Caco-2 (cell line): ENCODE data around the gene NOTCH1. TPM values are rescaled to one million over a fixed set of nuclear protein-coding genes. Genes with fewer than 3 reads are reported as not detected.

Experiments used
- BruUV-seq: library from RNA; stranded (reverse); fragments of 400-500 nt; replicated peaks from 2 replicates; lab custom pipeline; 2021; lab: Mats Ljungman, UMichigan
- CTCF ChIA-PET: fragments of 300-600 bp; sonication (Branson Sonifier 250); formaldehyde crosslinking; loops from one replicate; lab custom pipeline; 2022; ENCODE audit warnings: antibody characterized with exemption; lab: Charles Lee
- POLR2A ChIA-PET: fragments of 300-600 bp; sonication (Branson Sonifier 250); formaldehyde crosslinking; loops from one replicate; lab custom pipeline; 2022; ENCODE audit warnings: antibody characterized with exemption; lab: Charles Lee
- DNase-seq, 2 experiments: peaks; one replicate each; pipeline versions ENCODE4 v3.0.0 to v3.0.0-alpha.2; 2020 to 2022
- H3K27me3 ChIP-seq: replicated peaks from 2 replicates; pipeline ENCODE4 v1.6.0; 2011; ENCODE audit warnings: low read length; ENCODE audit not compliant: control insufficient read depth, insufficient read depth
- H3K36me3 ChIP-seq: 2 replicates; pipeline ENCODE4 v1.5.1; 2011; ENCODE audit warnings: low read length; ENCODE audit not compliant: control insufficient read depth, insufficient read depth
- H3K4me1 ChIP-seq: fragments of 250-450 bp; sonication (Bioruptor Pico); 2 replicates; pipeline ENCODE4 v1.5.1; 2020; ENCODE audit warnings: mild to moderate bottlenecking
- H3K4me3 ChIP-seq: 2 replicates; pipeline ENCODE4 v1.5.1; 2011; ENCODE audit warnings: low read depth, mild to moderate bottlenecking, control low read depth, low read length
- H3K9me3 ChIP-seq: fragments of 250-450 bp; sonication (Bioruptor Pico); 2 replicates; pipeline ENCODE4 v1.5.1; 2020; ENCODE audit warnings: mild to moderate bottlenecking, moderate library complexity
- H3K27ac Mint-ChIP-seq: one replicate; pipeline ENCODE4 v1.8.0; 2022; ENCODE audit warnings: mixed read lengths; ENCODE audit not compliant: unreplicated experiment
- H3K27me3 Mint-ChIP-seq: one replicate; pipeline ENCODE4 v1.8.0; 2022; ENCODE audit warnings: mixed read lengths; ENCODE audit not compliant: insufficient read depth, unreplicated experiment
- H3K36me3 Mint-ChIP-seq: one replicate; pipeline ENCODE4 v1.8.0; 2022; ENCODE audit warnings: mild to moderate bottlenecking, mixed read lengths; ENCODE audit not compliant: insufficient read depth, unreplicated experiment
- H3K4me1 Mint-ChIP-seq: one replicate; pipeline ENCODE4 v1.8.0; 2022; ENCODE audit warnings: low read depth, mixed read lengths; ENCODE audit not compliant: unreplicated experiment
- H3K4me3 Mint-ChIP-seq: one replicate; pipeline ENCODE4 v1.8.0; 2022; ENCODE audit warnings: mild to moderate bottlenecking, moderate library complexity, mixed read lengths; ENCODE audit not compliant: unreplicated experiment
- H3K9me3 Mint-ChIP-seq: one replicate; pipeline ENCODE4 v1.8.0; 2022; ENCODE audit warnings: mixed read lengths; ENCODE audit not compliant: unreplicated experiment
- CTCF ChIP-seq, 2 experiments: fragments of 200-600 bp in 1 of 2; IDR thresholded peaks; 1 replicate in 1 of 2; 2 replicates in 1 of 2; pipeline versions ENCODE4 v1.5.1 to v1.8.0; 2011 to 2022; ENCODE audit warnings: antibody characterized with exemption in 1 of 2, control low read depth in 1 of 2, inconsistent platforms in 1 of 2, low read depth in 1 of 2, low read length in 1 of 2, mild to moderate bottlenecking in 1 of 2, moderate library complexity in 1 of 2; ENCODE audit not compliant: insufficient read depth in 1 of 2, severe bottlenecking in 1 of 2, unreplicated experiment in 1 of 2
- intact Hi-C: fragments of 100-400 bp; cut with micrococcal nuclease; formaldehyde crosslinking; loops from one replicate; pipeline ENCODE4 v1.10.0; 2022; ENCODE audit not compliant: unreplicated experiment
- total RNA-seq: library from RNA; stranded (reverse); gene quantifications from 2 replicates; pipeline ENCODE4 v1.2.3, GENCODE V29; 2022

Gene NOTCH1
- total RNA-seq, 1 experiment from 2014 or later: 6.3 TPM

- Mint-ChIP-seq H3K4me3 (no peak overlapping the region), H3K36me3 (no peaks in the 10 kb centered on the region), H3K27ac (no peak overlapping the region), H3K4me1 (no peaks in the 10 kb centered on the region), H3K27me3 (no peaks in the 10 kb centered on the region), H3K9me3 (no peaks in the 10 kb centered on the region)
- CTCF ChIA-PET: no interaction called here
- Histone ChIP-seq H3K4me1 (peaks cover 26% of the 10 kb centered on the region), H3K9me3 (no peaks in the 10 kb centered on the region), H3K27me3 (no peaks in the 10 kb centered on the region), H3K4me3 (no peak overlapping the region), H3K36me3 (no peaks in the 10 kb centered on the region)
- no peak for TF ChIP-seq CTCF (IDR thresholded peaks at IDR 0.05; ENCODE audit: insufficient read depth in 1 of 2, low read depth in 1 of 2, low read length in 1 of 2, severe bottlenecking in 1 of 2, unreplicated experiment in 1 of 2)
- POLR2A ChIA-PET: no interaction called here
- no TSS peak for BruUV-seq
- no peak for DNase-seq
- intact Hi-C loops: no loop called here
Observed at GRCh38 chr9:136518623-136519022, 27.2 kb downstream of the NOTCH1 start.

- CTCF ChIA-PET: no interaction called here
- Mint-ChIP-seq H3K4me1 (no peaks in the 10 kb centered on the region), H3K27me3 (no peaks in the 10 kb centered on the region), H3K27ac (no peak overlapping the region), H3K9me3 (no peaks in the 10 kb centered on the region), H3K4me3 (no peak overlapping the region), H3K36me3 (no peaks in the 10 kb centered on the region)
- POLR2A ChIA-PET: no interaction called here
- Histone ChIP-seq H3K27me3 (no peaks in the 10 kb centered on the region), H3K9me3 (no peaks in the 10 kb centered on the region), H3K36me3 (no peaks in the 10 kb centered on the region), H3K4me3 (no peak overlapping the region), H3K4me1 (peaks cover 26% of the 10 kb centered on the region)
- BruUV-seq: no TSS peak
- intact Hi-C loops: no loop called here
- no peak for TF ChIP-seq CTCF (IDR thresholded peaks at IDR 0.05; ENCODE audit: insufficient read depth in 1 of 2, low read depth in 1 of 2, low read length in 1 of 2, severe bottlenecking in 1 of 2, unreplicated experiment in 1 of 2)
- DNase-seq: no peak
Observed at GRCh38 chr9:136517950-136518349, 27.9 kb downstream of the NOTCH1 start.

- no TSS peak for BruUV-seq
- intact Hi-C loops: no loop called here
- TF ChIP-seq CTCF (IDR thresholded peaks at IDR 0.05; ENCODE audit: insufficient read depth in 1 of 2, low read depth in 1 of 2, low read length in 1 of 2, severe bottlenecking in 1 of 2, unreplicated experiment in 1 of 2): no peak
- H3K4me1 ChIP-seq: peaks cover 26% of the 10 kb centered on the region
- DNase-seq: no peak
- H3K9me3 Mint-ChIP-seq: no peaks in the 10 kb centered on the region
- H3K4me3 ChIP-seq: no peak overlapping the region
- no peaks in the 10 kb centered on the region for H3K36me3 ChIP-seq
- CTCF ChIA-PET: no interaction called here
- H3K9me3 ChIP-seq: no peaks in the 10 kb centered on the region
- no peaks in the 10 kb centered on the region for H3K36me3 Mint-ChIP-seq
- no peaks in the 10 kb centered on the region for H3K27me3 ChIP-seq
- no peaks in the 10 kb centered on the region for H3K4me1 Mint-ChIP-seq
- H3K27ac Mint-ChIP-seq: no peak overlapping the region
- no peak overlapping the region for H3K4me3 Mint-ChIP-seq
- POLR2A ChIA-PET: no interaction called here
- no peaks in the 10 kb centered on the region for H3K27me3 Mint-ChIP-seq
Observed at GRCh38 chr9:136517012-136517743, 28.7 kb downstream of the NOTCH1 start.
